ENCODE results near the gene SHROOM2.

- TF ChIP-seq CTCF (IDR thresholded peaks at IDR 0.05) (no peak), POLR2A (IDR thresholded peaks at IDR 0.05) (no peak)
Observed at GRCh38 chrX:9952300-9952699, 166.1 kb downstream of the SHROOM2 start.

Measured in esophagus squamous epithelium (tissue), 4 donors.